SH-SY5Y (cell line): ENCODE results near the gene PIK3R1.

Experiments
- GATA2 ChIP-seq: IDR thresholded peaks from 2 replicates; pipeline ENCODE4 v1.6.1; 2011; ENCODE audit warnings: mild to moderate bottlenecking, low read depth, low read length
- GATA3 ChIP-seq: IDR thresholded peaks from 2 replicates; pipeline ENCODE4 v1.6.1; 2011; ENCODE audit warnings: low read depth, mild to moderate bottlenecking, low read length, moderate library complexity

GRCh38 chr5:68277431-68277830 is 61.9 kb downstream of the PIK3R1 start:
- TF ChIP-seq GATA2 (no peak), GATA3 (no peak)
